Liver (tissue), 9 donors: ENCODE measurements around the gene ABCC9. TPM values are rescaled to one million over a fixed set of nuclear protein-coding genes. Genes with fewer than 3 reads are reported as not detected.
A peak's percentile ranks its signal among the peaks of the same experiment; 100 is the strongest.

Source experiments
- DNase-seq: peaks from one replicate; pipeline ENCODE4 v3.0.0-alpha.2; 2017; ENCODE audit warnings: low spot score
- H3K27ac ChIP-seq, 2 donors: one replicate each; pipeline ENCODE4 v1.7.0; 2013; ENCODE audit warnings: inconsistent platforms in 2 of 2, low read length in 2 of 2, control low read depth in 1 of 2, low read depth in 1 of 2, mild to moderate bottlenecking in 1 of 2
- H3K27me3 ChIP-seq, 4 donors: one replicate each; pipeline versions ENCODE4 v1.6.1 to v1.7.0; 2013; ENCODE audit warnings: low read length in 3 of 4, inconsistent platforms in 1 of 4, mild to moderate bottlenecking in 1 of 4, moderate library complexity in 1 of 4; ENCODE audit not compliant: control insufficient read depth in 4 of 4, insufficient read depth in 4 of 4
- H3K36me3 ChIP-seq, 4 donors: one replicate each; pipeline versions ENCODE4 v1.6.1 to v1.7.0; 2013; ENCODE audit warnings: low read length in 3 of 4, mild to moderate bottlenecking in 3 of 4, low read depth in 1 of 4, moderate library complexity in 1 of 4; ENCODE audit not compliant: control insufficient read depth in 4 of 4, insufficient read depth in 3 of 4
- H3K4me1 ChIP-seq, 4 donors: one replicate each; pipeline versions ENCODE4 v1.6.1 to v1.7.0; 2013; ENCODE audit warnings: low read length in 3 of 4, mild to moderate bottlenecking in 3 of 4, moderate library complexity in 1 of 4; ENCODE audit not compliant: control insufficient read depth in 4 of 4, insufficient read depth in 4 of 4
- H3K4me3 ChIP-seq, 3 donors: one replicate each; pipeline versions ENCODE4 v1.6.1 to v1.7.0; 2013; ENCODE audit warnings: low read length in 3 of 3, control low read depth in 1 of 3, low read depth in 1 of 3, mild to moderate bottlenecking in 1 of 3
- H3K9ac ChIP-seq, 2 donors: one replicate each; pipeline ENCODE4 v1.7.0; 2013; ENCODE audit warnings: low read length in 2 of 2, mild to moderate bottlenecking in 2 of 2, moderate library complexity in 2 of 2, control low read depth in 1 of 2, low read depth in 1 of 2
- H3K9me3 ChIP-seq, 4 donors: one replicate each; pipeline versions ENCODE4 v1.6.1 to v1.7.0; 2013; ENCODE audit warnings: low read length in 3 of 4; ENCODE audit not compliant: control insufficient read depth in 4 of 4
- EGR1 ChIP-seq, 2 donors: IDR thresholded peaks; 2 replicates each; pipeline ENCODE4 v1.6.1; 2016 to 2018; ENCODE audit warnings: antibody characterized with exemption in 2 of 2, low read depth in 2 of 2
- FOXA2 ChIP-seq: IDR thresholded peaks from 2 replicates; pipeline ENCODE4 v1.6.1; 2016; ENCODE audit warnings: antibody characterized with exemption
- GABPA ChIP-seq, 2 donors: IDR thresholded peaks in 1 of 2; conservative IDR thresholded peaks in 1 of 2; 2 replicates each; pipeline ENCODE4 v1.6.1; 2016; ENCODE audit warnings: antibody characterized with exemption in 2 of 2, mild to moderate bottlenecking in 1 of 2, moderate library complexity in 1 of 2
- HNF4A ChIP-seq, 2 donors: conservative IDR thresholded peaks; 2 replicates each; pipeline ENCODE4 v1.6.1; 2016; ENCODE audit warnings: antibody characterized with exemption in 2 of 2, mild to moderate bottlenecking in 2 of 2
- HNF4G ChIP-seq: IDR thresholded peaks from 2 replicates; pipeline ENCODE4 v1.6.1; 2016; ENCODE audit warnings: antibody characterized with exemption
- RXRA ChIP-seq, 2 donors: IDR thresholded peaks; 2 replicates each; pipeline ENCODE4 v1.6.1; 2017 to 2018; ENCODE audit warnings: antibody characterized with exemption in 2 of 2, mild to moderate bottlenecking in 1 of 2
- SP1 ChIP-seq: IDR thresholded peaks from 2 replicates; pipeline ENCODE4 v1.6.1; 2018; ENCODE audit warnings: antibody characterized with exemption, mild to moderate bottlenecking
- YY1 ChIP-seq: IDR thresholded peaks from 2 replicates; pipeline ENCODE4 v1.6.1; 2016; ENCODE audit warnings: antibody characterized with exemption, mild to moderate bottlenecking
- WGBS: extraction: QIAGEN DNeasy Blood & Tissue Kit; methylation state at CpG from one replicate; pipeline ENCODE4 v1.1.7; 2013; 5-methylcytosine and 5-hydroxymethylcytosine counted together
- polyA plus RNA-seq, 2 donors: library from polyadenylated mRNA; stranded (reverse) in 1 of 2; unstranded in 1 of 2; fragments of 200-250 nt in 1 of 2; fragments of >200 nt in 1 of 2; fragmentation: Nextera tagmentation in 1 of 2; extraction: Ambion mirVana in 1 of 2; gene quantifications; one replicate each; pipeline versions ENCODE4 v1.2.1 to v1.2.3, GENCODE V29; 2013 to 2015
- total RNA-seq, 2 donors: library from RNA; depleted of rRNA; stranded (reverse); fragments of >200 nt; gene quantifications; one replicate each; pipeline ENCODE4 v1.2.3, GENCODE V29; 2014
- TF ChIP-seq, protein P1 (sequence below): fragments of 150-350 bp; IDR thresholded peaks from 2 replicates; pipeline ENCODE4 v1.5.1; 2017; ENCODE audit warnings: improper control_type of control experiment, low read depth, low read length; ENCODE audit not compliant: missing input control
- TF ChIP-seq, protein P2 (sequence below): IDR thresholded peaks from 2 replicates; pipeline ENCODE4 v1.6.1; 2016; ENCODE audit warnings: antibody characterized with exemption
- TF ChIP-seq, protein P3 (sequence below): IDR thresholded peaks from 2 replicates; pipeline ENCODE4 v1.6.1; 2016; ENCODE audit warnings: antibody characterized with exemption
- donor health status: healthy.
- donor health status: healthy.
- donor health status: healthy.
- donor health status: healthy.
- donor health status: healthy.

Gene ABCC9
- total and polyA plus RNA-seq, 4 donors, result 2.7 to 55.6 (median 10.7) TPM

DNA sequence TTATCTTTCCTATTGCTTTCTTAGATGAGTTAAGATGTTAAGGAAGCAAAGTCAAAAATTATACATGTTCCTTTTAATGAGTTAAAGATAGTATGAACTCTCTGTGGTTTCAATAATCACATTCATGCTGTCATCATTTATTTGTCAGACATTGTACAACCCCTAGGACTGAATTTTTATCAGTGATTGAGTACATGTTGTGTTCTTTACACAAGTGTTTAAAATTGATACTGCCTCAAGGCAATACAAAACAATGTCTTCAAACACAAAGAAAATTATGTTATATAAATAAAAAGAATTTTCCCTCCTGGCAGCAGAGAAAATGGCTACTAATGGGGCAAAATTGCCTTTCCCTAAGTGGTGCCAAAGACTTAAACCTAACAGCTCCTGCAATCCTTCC lies 132.1 kb downstream of the ABCC9 start (continued):
- TF ChIP-seq, protein P1, sequence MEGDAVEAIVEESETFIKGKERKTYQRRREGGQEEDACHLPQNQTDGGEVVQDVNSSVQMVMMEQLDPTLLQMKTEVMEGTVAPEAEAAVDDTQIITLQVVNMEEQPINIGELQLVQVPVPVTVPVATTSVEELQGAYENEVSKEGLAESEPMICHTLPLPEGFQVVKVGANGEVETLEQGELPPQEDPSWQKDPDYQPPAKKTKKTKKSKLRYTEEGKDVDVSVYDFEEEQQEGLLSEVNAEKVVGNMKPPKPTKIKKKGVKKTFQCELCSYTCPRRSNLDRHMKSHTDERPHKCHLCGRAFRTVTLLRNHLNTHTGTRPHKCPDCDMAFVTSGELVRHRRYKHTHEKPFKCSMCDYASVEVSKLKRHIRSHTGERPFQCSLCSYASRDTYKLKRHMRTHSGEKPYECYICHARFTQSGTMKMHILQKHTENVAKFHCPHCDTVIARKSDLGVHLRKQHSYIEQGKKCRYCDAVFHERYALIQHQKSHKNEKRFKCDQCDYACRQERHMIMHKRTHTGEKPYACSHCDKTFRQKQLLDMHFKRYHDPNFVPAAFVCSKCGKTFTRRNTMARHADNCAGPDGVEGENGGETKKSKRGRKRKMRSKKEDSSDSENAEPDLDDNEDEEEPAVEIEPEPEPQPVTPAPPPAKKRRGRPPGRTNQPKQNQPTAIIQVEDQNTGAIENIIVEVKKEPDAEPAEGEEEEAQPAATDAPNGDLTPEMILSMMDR, result no peak
- TF ChIP-seq, protein P2, sequence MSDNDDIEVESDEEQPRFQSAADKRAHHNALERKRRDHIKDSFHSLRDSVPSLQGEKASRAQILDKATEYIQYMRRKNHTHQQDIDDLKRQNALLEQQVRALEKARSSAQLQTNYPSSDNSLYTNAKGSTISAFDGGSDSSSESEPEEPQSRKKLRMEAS, result no peak
- TF ChIP-seq GABPA (IDR thresholded peaks at IDR 0.05 in 1 of 2, conservative IDR thresholded peaks at IDR 0.05 in 1 of 2), result no peak
- TF ChIP-seq HNF4A (conservative IDR thresholded peaks at IDR 0.05), result no peak
- TF ChIP-seq HNF4G, result no peak

GRCh38 chr12:21806255-21806654 lies 135.0 kb downstream of the ABCC9 start:
- Histone ChIP-seq H3K9me3 (no peaks in the 10 kb centered on the region), H3K9ac (no peak overlapping the region), H3K27me3 (no peaks in the 10 kb centered on the region), H3K4me1 (peaks cover 2 to 20% (median 5%) of the 10 kb centered on the region in 4 donors), H3K27ac (no peak overlapping the region), H3K36me3 (peaks cover 0 to 23% (median 10%) of the 10 kb centered on the region in 4 donors), H3K4me3 (no peak overlapping the region)
- no peak for DNase-seq
- TF ChIP-seq HNF4G, result no peak
- TF ChIP-seq HNF4A (conservative IDR thresholded peaks at IDR 0.05), result peak; percentile 53 to 62
- TF ChIP-seq, protein P1, result no peak
- TF ChIP-seq SP1, result no peak

GRCh38 chr12:21801522-21802288 lies 139.5 kb downstream of the ABCC9 start:
- Histone ChIP-seq H3K4me1 (peaks cover 0 to 14% (median 4%) of the 10 kb centered on the region in 4 donors), H3K27me3 (no peaks in the 10 kb centered on the region), H3K4me3 (no peak overlapping the region), H3K9me3 (no peaks in the 10 kb centered on the region), H3K9ac (no peak overlapping the region), H3K36me3 (peaks cover 0 to 13% (median 8%) of the 10 kb centered on the region in 4 donors), H3K27ac (no peak overlapping the region)
- no peak for DNase-seq
- TF ChIP-seq EGR1 (IDR thresholded peaks at IDR 0.05; ENCODE audit: low read depth in 2 of 2), result no peak
- TF ChIP-seq FOXA2, result peak; percentile 64
- peak in 1 of 2 donors; percentile 32 for TF ChIP-seq HNF4A (conservative IDR thresholded peaks at IDR 0.05)
- TF ChIP-seq YY1, result peak; percentile 33
- TF ChIP-seq RXRA (IDR thresholded peaks at IDR 0.05), result peak in 1 of 2 donors; percentile 36
- TF ChIP-seq, protein P3, sequence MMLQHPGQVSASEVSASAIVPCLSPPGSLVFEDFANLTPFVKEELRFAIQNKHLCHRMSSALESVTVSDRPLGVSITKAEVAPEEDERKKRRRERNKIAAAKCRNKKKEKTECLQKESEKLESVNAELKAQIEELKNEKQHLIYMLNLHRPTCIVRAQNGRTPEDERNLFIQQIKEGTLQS, result no peak
- 50% methylated on average over 4 of the region's 4 CpGs for WGBS
